K562 (cell line): Measurements from ENCODE around the gene AMIGO1. TPM values are rescaled to one million over a fixed set of nuclear protein-coding genes. Genes with fewer than 3 reads are reported as not detected.

Experiments
- CBX2 ChIP-seq: fragments of 200-600 bp; sonication (generic); IDR thresholded peaks from one replicate; pipeline ENCODE4 v1.6.1; 2012; ENCODE audit warnings: mild to moderate bottlenecking, low read length, inconsistent platforms; ENCODE audit not compliant: insufficient read depth, poor library complexity, severe bottlenecking
- CTCF ChIP-seq, 3 experiments: IDR thresholded peaks in 2 of 3; conservative IDR thresholded peaks in 1 of 3; 2 replicates each; pipeline ENCODE4 v1.5.1; 2011 to 2012; ENCODE audit warnings: low read length in 3 of 3, mild to moderate bottlenecking in 3 of 3, control low read depth in 2 of 3, improper control_type of control experiment in 1 of 3, inconsistent platforms in 1 of 3, low read depth in 1 of 3, mixed read lengths in 1 of 3, moderate library complexity in 1 of 3; ENCODE audit not compliant: insufficient read depth in 2 of 3
- DNMT1 ChIP-seq: fragments of 450-650 bp; IDR thresholded peaks from 2 replicates; pipeline ENCODE4 v1.6.1; 2016; ENCODE audit warnings: antibody characterized with exemption, mild to moderate bottlenecking
- FOS ChIP-seq: IDR thresholded peaks from 3 replicates; pipeline ENCODE4 v1.6.1; 2011; ENCODE audit not compliant: insufficient read length; ENCODE audit errors: extremely low read depth
- GATAD2A ChIP-seq: fragments of 450-650 bp; IDR thresholded peaks from 2 replicates; pipeline ENCODE4 v1.6.1; 2017
- HDAC6 ChIP-seq: IDR thresholded peaks from 2 replicates; pipeline ENCODE4 v1.6.1; 2012; ENCODE audit warnings: low read depth, mild to moderate bottlenecking, control low read depth, inconsistent platforms, low read length, moderate library complexity
- KDM5B ChIP-seq: fragments of 200-600 bp; sonication (generic); IDR thresholded peaks from 2 replicates; pipeline ENCODE4 v1.6.1; 2012; ENCODE audit warnings: low read depth, mild to moderate bottlenecking, moderate library complexity, low read length, control low read depth, inconsistent platforms; ENCODE audit not compliant: insufficient replicate concordance
- MAFF ChIP-seq: IDR thresholded peaks from 2 replicates; pipeline ENCODE4 v1.6.1; 2012; ENCODE audit warnings: low read length, improper control_type of control experiment
- NCOA2 ChIP-seq, 2 experiments: fragments of 450-650 bp; IDR thresholded peaks; 2 replicates each; pipeline ENCODE4 v1.6.1; 2018; ENCODE audit warnings: mild to moderate bottlenecking in 2 of 2, moderate library complexity in 1 of 2; ENCODE audit not compliant: partially characterized antibody in 2 of 2
- PCBP1 ChIP-seq: fragments of 200-400 bp; formaldehyde crosslinking; IDR thresholded peaks from 2 replicates; pipeline ENCODE4 v1.6.1; 2018; ENCODE audit warnings: mild to moderate bottlenecking, low read depth, low read length; ENCODE audit not compliant: poor library complexity, severe bottlenecking
- PHB ChIP-seq: fragments of 250-450 bp; sonication (Bioruptor Pico); IDR thresholded peaks from 2 replicates; pipeline ENCODE4 v1.5.0; 2021
- POLR2H ChIP-seq: IDR thresholded peaks from 2 replicates; pipeline ENCODE4 v1.6.1; 2016; ENCODE audit warnings: missing genetic modification characterization, low read depth, mild to moderate bottlenecking, control low read depth, missing compliant biosample characterization, moderate library complexity
- SMAD2 ChIP-seq: fragments of 150-350 bp; IDR thresholded peaks from 2 replicates; pipeline ENCODE4 v1.6.1; 2014; ENCODE audit warnings: low read depth, mild to moderate bottlenecking, low read length
- SREBF2 ChIP-seq: sonication (generic); formaldehyde crosslinking; IDR thresholded peaks from 2 replicates; pipeline ENCODE4 v1.4.0; 2020; ENCODE audit warnings: mild to moderate bottlenecking, missing genetic modification reagents
- STAG1 ChIP-seq: sonication (generic); formaldehyde crosslinking; IDR thresholded peaks from 2 replicates; pipeline ENCODE4 v1.5.0; 2020; ENCODE audit warnings: missing genetic modification reagents, borderline replicate concordance
- TAF7 ChIP-seq: fragments of 450-650 bp; IDR thresholded peaks from 2 replicates; pipeline ENCODE4 v1.6.1; 2016; ENCODE audit warnings: missing genetic modification characterization, missing compliant biosample characterization
- THAP12 ChIP-seq: fragments of 250-450 bp; sonication (Bioruptor Pico); IDR thresholded peaks from 2 replicates; pipeline ENCODE4 v1.9.0; 2021; ENCODE audit warnings: mild to moderate bottlenecking, inconsistent platforms
- ZBTB1 ChIP-seq: sonication (generic); formaldehyde crosslinking; IDR thresholded peaks from 2 replicates; pipeline ENCODE4 v1.8.1; 2023; ENCODE audit warnings: missing genetic modification reagents, low read depth, mild to moderate bottlenecking, borderline replicate concordance
- ZNF146 ChIP-seq: IDR thresholded peaks from one replicate; pipeline ENCODE4 v1.6.1; 2018; ENCODE audit warnings: missing compliant biosample characterization; ENCODE audit not compliant: unreplicated experiment
- ZNF436 ChIP-seq: fragments of 250-450, 450-650 bp; sonication (Bioruptor Pico); formaldehyde crosslinking; IDR thresholded peaks from 2 replicates; pipeline ENCODE4 v1.7.0; 2020; ENCODE audit warnings: mild to moderate bottlenecking
- ZNF639 ChIP-seq, 2 experiments: fragments of 200-800 bp in 1 of 2; sonication (Bioruptor generic) in 1 of 2; sonication (generic) in 1 of 2; formaldehyde crosslinking in 1 of 2; IDR thresholded peaks in 1 of 2; conservative IDR thresholded peaks in 1 of 2; 2 replicates each; pipeline versions ENCODE4 v1.5.0 to v1.6.1; 2016 to 2020; ENCODE audit warnings: missing compliant biosample characterization in 1 of 2, missing genetic modification characterization in 1 of 2, missing genetic modification reagents in 1 of 2
- ZNF780A ChIP-seq: fragments of 250-450 bp; sonication (Bioruptor Pico); IDR thresholded peaks from 2 replicates; pipeline ENCODE4 v1.5.0; 2021; ENCODE audit warnings: mild to moderate bottlenecking
- polyA plus RNA-seq, 8 experiments: library from polyadenylated mRNA; depleted of rRNA in 4 of 8; stranded (reverse) in 5 of 8; unstranded in 3 of 8; fragments of >200 nt; fragmentation: Nextera tagmentation in 2 of 8; fragmentation: Illumina TruSeq in 1 of 8; extraction: Ambion mirVana in 2 of 8; extraction: Trizol in 1 of 8; gene quantifications; 2 replicates each; pipeline versions ENCODE4 v1.2.1 to v1.2.3, GENCODE V29; 2011 to 2014; ENCODE audit warnings: inconsistent platforms in 1 of 8, missing spikeins in 1 of 8
- total RNA-seq, 7 experiments: library from RNA; depleted of rRNA in 6 of 7; stranded (reverse); fragments of >200 nt in 6 of 7; fragmentation: Illumina TruSeq in 2 of 7; extraction: Trizol in 2 of 7; gene quantifications; 2 replicates each; pipeline versions ENCODE4 v1.2.1 to v1.2.3, GENCODE V29; 2011 to 2021; ENCODE audit warnings: low replicate concordance in 1 of 7

Gene AMIGO1
- total and polyA plus RNA-seq, 9 of the 15 experiments (the other 6 are each of a cell fraction or from before 2014, with no cell fraction given), result 0.24 to 1.0 (median 0.54) TPM

- TF ChIP-seq ZNF639 (CRISPR knock-in tag; conservative IDR thresholded peaks at IDR 0.05 in 1 of 2, IDR thresholded peaks at IDR 0.05 in 1 of 2), result peak in 1 of 2 experiments; percentile 75; a peak in 1 of 4 replicates
- no peak for TF ChIP-seq SREBF2 (CRISPR knock-in tag)
- peak; percentile 88 for TF ChIP-seq THAP12 (CRISPR knock-in tag)
- TF ChIP-seq SMAD2, result no peak
- TF ChIP-seq CBX2, result no peak
- no peak for TF ChIP-seq MAFF
- TF ChIP-seq ZNF436, result no peak
- TF ChIP-seq DNMT1, result no peak
- no peak; a peak in 1 of 6 replicates for TF ChIP-seq CTCF (IDR thresholded peaks at IDR 0.05 in 2 of 3, conservative IDR thresholded peaks at IDR 0.05 in 1 of 3; ENCODE audit: insufficient read depth in 2 of 3, low read depth in 1 of 3, low read length in 3 of 3)
- no peak for TF ChIP-seq ZNF780A (CRISPR knock-in tag)
- no peak for TF ChIP-seq GATAD2A
- TF ChIP-seq HDAC6, result no peak
- no peak for TF ChIP-seq FOS
- TF ChIP-seq ZNF146, result no peak
- TF ChIP-seq PHB (CRISPR knock-in tag), result peak; percentile 87; the same call in 1 of the 2 replicates
- peak; percentile 97 for TF ChIP-seq POLR2H
- no peak; the same call in 1 of the 2 replicates for TF ChIP-seq ZBTB1 (CRISPR knock-in tag)
- TF ChIP-seq PCBP1, result no peak
- no peak for TF ChIP-seq NCOA2 (IDR thresholded peaks at IDR 0.05; ENCODE audit: partially characterized antibody in 2 of 2)
- TF ChIP-seq KDM5B, result peak; percentile 99
- no peak for TF ChIP-seq STAG1 (CRISPR knock-in tag)
- TF ChIP-seq TAF7 (tag), result peak; percentile 73
These were observed 39.1 kb upstream of the AMIGO1 start, which contains the start of gene GNAI3 (continued) for GRCh38 chr1:109548321-109549267.
